Measurements from ENCODE around the gene TMEM87B. TPM values are rescaled to one million over a fixed set of nuclear protein-coding genes. Genes with fewer than 3 reads are reported as not detected.

TMEM87B gene
- total RNA-seq, 4 donors from 2014 or later: 18.6 to 24.6 (median 22.6) TPM

DNA sequence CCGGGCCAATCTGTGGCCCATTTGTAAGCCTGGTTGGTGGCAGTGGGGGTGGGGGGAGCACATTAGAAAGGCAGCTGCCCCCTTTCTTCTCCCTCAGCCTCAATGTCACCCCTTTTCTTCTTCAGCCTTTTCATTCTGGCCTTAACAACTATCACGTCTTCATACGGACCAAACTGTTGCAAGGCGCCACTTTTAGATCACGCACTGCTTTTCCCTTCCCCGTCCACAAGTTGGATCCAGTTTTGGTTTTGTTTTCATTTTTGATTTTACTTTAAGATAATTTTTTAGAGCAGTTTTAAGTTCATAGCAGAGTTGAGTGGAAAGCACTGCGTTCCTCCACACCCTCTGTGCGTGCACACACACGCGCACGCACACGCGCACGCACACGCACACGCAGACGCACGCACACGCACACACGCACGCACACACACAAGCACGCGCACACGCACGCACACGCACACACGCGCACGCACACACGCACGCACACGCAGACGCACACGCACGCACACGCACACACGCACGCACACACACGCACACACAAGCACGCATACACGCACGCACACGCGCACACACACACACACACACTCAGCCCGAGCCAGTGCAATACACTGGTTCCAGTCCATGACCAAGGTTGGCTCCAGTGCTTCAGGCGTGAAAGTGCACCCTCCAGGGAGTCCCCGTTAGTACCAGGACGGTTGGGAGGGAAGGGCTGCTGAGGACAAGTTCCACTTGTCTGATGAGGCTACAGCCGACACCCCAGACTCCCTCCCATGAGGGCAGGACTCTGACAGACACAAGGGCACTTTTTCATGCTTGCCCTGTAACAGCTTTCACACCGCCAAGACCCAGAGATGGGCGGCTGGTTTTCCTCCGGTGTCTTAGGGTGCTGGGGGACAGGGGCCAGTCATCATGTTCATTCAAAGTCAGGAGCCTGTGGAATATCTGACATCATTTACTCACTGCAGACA, 105.5 kb downstream of the TMEM87B start:
- DNase-seq (ENCODE audit: low spot score): no peak
- no peak for TF ChIP-seq CTCF (IDR thresholded peaks at IDR 0.05)
- no peak for ATAC-seq (ENCODE audit: low FRiP score)

DNA sequence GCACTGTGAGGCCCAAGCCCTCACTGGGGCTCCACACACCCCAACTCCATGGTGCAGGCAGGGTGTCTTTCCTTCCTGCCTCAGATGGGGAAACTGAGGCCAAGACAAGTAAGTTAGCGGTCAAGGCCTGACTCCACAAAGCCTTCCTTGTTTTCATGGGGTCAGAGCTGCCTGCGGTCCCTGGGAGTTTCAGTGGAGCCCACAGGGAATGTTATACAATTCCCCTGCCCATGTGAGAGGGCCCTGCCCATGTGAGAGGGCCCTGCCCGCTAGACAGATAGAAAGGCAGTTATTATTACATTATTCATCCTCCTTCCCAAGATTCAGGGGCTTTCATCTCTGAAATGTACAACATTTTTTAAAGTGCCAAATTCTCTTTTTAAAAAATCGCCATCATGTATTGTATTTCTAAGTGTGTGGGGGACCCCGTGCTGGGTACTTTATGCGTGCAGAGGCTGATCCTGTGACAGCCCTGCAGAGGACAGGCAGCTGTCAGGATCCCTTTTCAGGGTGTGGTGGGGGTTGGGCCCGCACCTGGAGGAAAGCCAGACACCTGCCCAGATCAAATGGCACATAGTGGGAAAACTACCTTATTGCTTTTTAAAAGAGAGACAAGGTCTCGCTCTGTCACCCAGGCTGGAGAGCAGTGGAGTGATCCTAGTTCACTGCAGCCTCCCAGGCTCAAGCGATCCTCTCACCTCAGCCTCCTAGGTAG, 106.5 kb downstream of the TMEM87B start:
- TF ChIP-seq CTCF (IDR thresholded peaks at IDR 0.05): no peak
- DNase-seq (ENCODE audit: low spot score) (no peak), ATAC-seq (ENCODE audit: low FRiP score) (no peak)

DNA sequence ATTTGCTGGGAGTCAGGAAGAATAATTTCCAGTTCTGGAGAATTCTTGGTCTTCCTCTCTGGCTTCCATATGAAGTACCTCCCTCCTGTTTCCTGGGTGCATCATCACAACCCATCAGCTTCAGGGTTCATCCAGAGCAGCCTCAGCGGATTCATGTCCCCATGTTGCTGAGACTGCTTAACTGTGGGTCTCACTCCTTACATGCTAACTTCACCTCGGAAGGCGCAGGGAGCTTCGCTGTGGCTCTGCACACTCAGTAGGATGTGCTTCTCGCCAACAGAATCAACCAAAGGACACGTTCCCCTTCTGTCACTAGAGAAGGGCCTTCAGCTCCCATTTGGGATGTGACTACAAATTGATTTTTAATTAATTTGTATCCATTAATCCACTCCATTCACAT, 107.3 kb downstream of the TMEM87B start:
- no peak for ATAC-seq (ENCODE audit: low FRiP score)
- no peak for DNase-seq (ENCODE audit: low spot score)
- TF ChIP-seq CTCF (IDR thresholded peaks at IDR 0.05): no peak

GRCh38 chr2:112162956-112163355, 107.9 kb downstream of the TMEM87B start:
- no peak for ATAC-seq (ENCODE audit: low FRiP score)
- no peak for DNase-seq (ENCODE audit: low spot score)
- TF ChIP-seq CTCF (IDR thresholded peaks at IDR 0.05): no peak

DNA sequence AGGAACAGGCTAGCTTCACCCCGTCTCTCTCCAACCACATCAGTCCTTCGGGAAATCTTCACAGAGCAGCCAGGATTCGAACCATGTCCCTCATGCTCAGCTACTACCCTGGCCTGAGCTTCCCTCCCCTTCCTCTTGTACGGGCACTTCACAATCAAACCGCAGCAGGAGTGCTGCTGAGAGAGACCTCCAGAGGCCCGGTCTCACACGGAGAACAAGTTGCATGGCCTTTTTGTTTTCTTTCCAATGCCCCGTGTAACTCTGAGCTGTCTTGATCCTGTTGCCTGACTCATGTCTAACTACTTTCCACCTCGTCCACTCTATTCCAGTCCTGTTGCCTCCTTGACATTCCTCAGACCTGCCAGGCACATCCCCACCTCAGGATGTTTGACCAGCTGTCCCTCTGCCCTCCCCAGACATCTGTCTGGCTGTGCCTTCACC, 108.5 kb downstream of the TMEM87B start:
- no peak for DNase-seq (ENCODE audit: low spot score)
- TF ChIP-seq CTCF (IDR thresholded peaks at IDR 0.05): no peak
- ATAC-seq (ENCODE audit: low FRiP score): no peak

DNA sequence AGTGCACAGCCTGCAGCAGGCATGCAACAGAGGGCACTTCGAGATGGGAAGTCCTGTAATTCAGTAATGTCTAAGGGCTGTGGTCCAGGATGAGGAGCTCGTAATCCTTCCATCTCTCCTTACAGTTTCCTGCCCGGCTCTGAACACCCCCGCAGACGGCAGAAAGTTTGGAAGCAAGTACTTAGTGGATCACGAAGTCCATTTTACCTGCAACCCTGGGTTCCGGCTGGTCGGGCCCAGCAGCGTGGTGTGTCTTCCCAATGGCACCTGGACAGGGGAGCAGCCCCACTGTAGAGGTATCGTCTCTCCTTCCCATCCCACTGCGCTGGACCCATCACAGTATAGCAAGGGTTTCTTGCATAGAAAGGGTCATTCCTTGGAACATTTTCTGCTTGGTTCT, 109.8 kb downstream of the TMEM87B start:
- DNase-seq (ENCODE audit: low spot score): no peak
- no peak for ATAC-seq (ENCODE audit: low FRiP score)
- TF ChIP-seq CTCF (IDR thresholded peaks at IDR 0.05): no peak

Measured in omental fat pad (tissue), 4 donors.